ENCODE results near the gene NR1I2. TPM values are rescaled to one million over a fixed set of nuclear protein-coding genes. Genes with fewer than 3 reads are reported as not detected.

Gene NR1I2
- polyA plus RNA-seq, 2 of the 4 experiments (the other 2 are of a cell fraction) = not detected

DNA sequence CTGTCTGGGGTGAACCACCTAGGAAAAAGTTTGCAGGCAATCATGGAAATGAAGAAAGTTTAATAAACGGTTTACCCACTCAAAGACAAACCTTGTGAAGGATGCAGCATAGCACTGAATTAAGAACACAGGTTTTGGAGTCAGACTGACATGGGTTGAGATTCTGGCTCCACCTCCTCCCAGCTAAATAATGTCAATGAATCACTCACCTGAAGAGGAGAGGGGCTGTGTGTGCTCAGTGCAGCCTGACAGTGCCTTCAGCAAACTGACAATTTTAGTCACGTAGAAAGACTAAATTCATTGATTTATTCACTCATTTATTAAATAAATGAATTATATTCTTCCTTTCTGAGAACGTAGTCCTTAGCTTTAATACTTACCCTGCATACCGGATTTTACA is 18.9 kb downstream of the NR1I2 start:
- ChIA-PET POLR2A (no interaction called here), CTCF (interaction anchor here (0.6 kb wide), 1 partner anchor 614 kb away, joined by 3 read pairs; no protein-coding TSS in a partner anchor)
- Histone ChIP-seq H3K27ac (no peak overlapping the region), H3K4me1 (peaks cover 11% of the 10 kb centered on the region), H3K4me3 (no peak overlapping the region), H3K4me2 (no peak overlapping the region), H3K9me3 (no peaks in the 10 kb centered on the region)
- WGBS (ENCODE audit: missing lambda C conversion rate) = 52% methylated on average over 4 of the region's 4 CpGs
- no peak for DNase-seq (ENCODE audit: low read depth in 1 of 2, low spot score in 1 of 2)
- no peak for ATAC-seq
- TF ChIP-seq EHF (CRISPR knock-in tag; IDR thresholded peaks at IDR 0.05) (no peak), EHMT2 (IDR thresholded peaks at IDR 0.05; ENCODE audit: low read depth) (no peak), RARB (CRISPR knock-in tag; IDR thresholded peaks at IDR 0.05) (no peak), RCOR1 (IDR thresholded peaks at IDR 0.05; ENCODE audit: low read depth, low read length) (no peak), MAFK (IDR thresholded peaks at IDR 0.05; ENCODE audit: partially characterized antibody) (no peak), ZNF302 (CRISPR knock-in tag; IDR thresholded peaks at IDR 0.05) (no peak), CBX2 (IDR thresholded peaks at IDR 0.05; ENCODE audit: borderline replicate concordance, low read depth) (no peak), CBX8 (IDR thresholded peaks at IDR 0.05) (no peak), BHLHE40 (IDR thresholded peaks at IDR 0.05; ENCODE audit: low read depth, low read length) (no peak), EP300 (IDR thresholded peaks at IDR 0.05) (no peak), ZSCAN20 (CRISPR knock-in tag; IDR thresholded peaks at IDR 0.05) (no peak), MAZ (IDR thresholded peaks at IDR 0.05; ENCODE audit: borderline replicate concordance, low read depth, low read length) (no peak), SREBF2 (IDR thresholded peaks at IDR 0.05) (no peak), FOXS1 (CRISPR knock-in tag; IDR thresholded peaks at IDR 0.05) (no peak), HEYL (CRISPR knock-in tag; IDR thresholded peaks at IDR 0.05) (no peak), NR3C1 (IDR thresholded peaks at IDR 0.05) (no peak), RFX5 (IDR thresholded peaks at IDR 0.05) (no peak)
- no peak for FAIRE-seq

DNA sequence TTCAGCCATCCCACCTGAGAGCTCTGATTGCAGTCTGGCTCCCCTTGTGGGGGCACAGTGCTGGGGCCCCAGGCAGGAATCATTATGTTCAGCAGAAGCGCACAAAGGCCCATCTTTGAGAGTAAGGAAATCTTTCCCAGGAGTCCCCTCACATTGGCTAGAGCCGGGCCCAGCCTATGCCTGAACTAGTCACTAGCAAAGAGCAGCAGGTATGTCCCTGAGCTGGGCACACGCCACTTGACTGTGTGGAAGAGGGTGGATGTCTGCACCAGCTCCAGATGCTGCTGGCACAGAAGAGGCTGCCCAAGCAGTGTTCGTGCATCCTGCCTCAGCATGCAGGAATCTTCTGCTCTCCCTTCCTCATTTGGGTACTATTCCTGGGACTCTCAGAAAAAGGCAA is 26.3 kb downstream of the NR1I2 start:
- 93% methylated on average over 4 of the region's 4 CpGs for WGBS (ENCODE audit: missing lambda C conversion rate)
- no peaks in the 10 kb centered on the region for H3K9me3 ChIP-seq
- DNase-seq (ENCODE audit: low read depth in 1 of 2, low spot score in 1 of 2) (no peak), ATAC-seq (no peak), FAIRE-seq (no peak)
- ChIA-PET CTCF (interaction anchor here (1.1 to 1.3 kb wide), 2 partner anchors 9 to 15 kb away, joined by 3 read pairs; no protein-coding TSS in a partner anchor), POLR2A (no interaction called here)
- no peak overlapping the region for H3K4me3 ChIP-seq
- TF ChIP-seq TFCP2L1 (CRISPR knock-in tag; IDR thresholded peaks at IDR 0.05) = no peak
- TF ChIP-seq, protein P1, sequence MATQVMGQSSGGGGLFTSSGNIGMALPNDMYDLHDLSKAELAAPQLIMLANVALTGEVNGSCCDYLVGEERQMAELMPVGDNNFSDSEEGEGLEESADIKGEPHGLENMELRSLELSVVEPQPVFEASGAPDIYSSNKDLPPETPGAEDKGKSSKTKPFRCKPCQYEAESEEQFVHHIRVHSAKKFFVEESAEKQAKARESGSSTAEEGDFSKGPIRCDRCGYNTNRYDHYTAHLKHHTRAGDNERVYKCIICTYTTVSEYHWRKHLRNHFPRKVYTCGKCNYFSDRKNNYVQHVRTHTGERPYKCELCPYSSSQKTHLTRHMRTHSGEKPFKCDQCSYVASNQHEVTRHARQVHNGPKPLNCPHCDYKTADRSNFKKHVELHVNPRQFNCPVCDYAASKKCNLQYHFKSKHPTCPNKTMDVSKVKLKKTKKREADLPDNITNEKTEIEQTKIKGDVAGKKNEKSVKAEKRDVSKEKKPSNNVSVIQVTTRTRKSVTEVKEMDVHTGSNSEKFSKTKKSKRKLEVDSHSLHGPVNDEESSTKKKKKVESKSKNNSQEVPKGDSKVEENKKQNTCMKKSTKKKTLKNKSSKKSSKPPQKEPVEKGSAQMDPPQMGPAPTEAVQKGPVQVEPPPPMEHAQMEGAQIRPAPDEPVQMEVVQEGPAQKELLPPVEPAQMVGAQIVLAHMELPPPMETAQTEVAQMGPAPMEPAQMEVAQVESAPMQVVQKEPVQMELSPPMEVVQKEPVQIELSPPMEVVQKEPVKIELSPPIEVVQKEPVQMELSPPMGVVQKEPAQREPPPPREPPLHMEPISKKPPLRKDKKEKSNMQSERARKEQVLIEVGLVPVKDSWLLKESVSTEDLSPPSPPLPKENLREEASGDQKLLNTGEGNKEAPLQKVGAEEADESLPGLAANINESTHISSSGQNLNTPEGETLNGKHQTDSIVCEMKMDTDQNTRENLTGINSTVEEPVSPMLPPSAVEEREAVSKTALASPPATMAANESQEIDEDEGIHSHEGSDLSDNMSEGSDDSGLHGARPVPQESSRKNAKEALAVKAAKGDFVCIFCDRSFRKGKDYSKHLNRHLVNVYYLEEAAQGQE (IDR thresholded peaks at IDR 0.05) = no peak
- TF ChIP-seq, protein P2, sequence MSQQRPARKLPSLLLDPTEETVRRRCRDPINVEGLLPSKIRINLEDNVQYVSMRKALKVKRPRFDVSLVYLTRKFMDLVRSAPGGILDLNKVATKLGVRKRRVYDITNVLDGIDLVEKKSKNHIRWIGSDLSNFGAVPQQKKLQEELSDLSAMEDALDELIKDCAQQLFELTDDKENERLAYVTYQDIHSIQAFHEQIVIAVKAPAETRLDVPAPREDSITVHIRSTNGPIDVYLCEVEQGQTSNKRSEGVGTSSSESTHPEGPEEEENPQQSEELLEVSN (IDR thresholded peaks at IDR 0.05; ENCODE audit: borderline replicate concordance, low read depth) = no peak
- no peak for TF ChIP-seq FOXS1 (CRISPR knock-in tag; IDR thresholded peaks at IDR 0.05)
- TF ChIP-seq JUN (IDR thresholded peaks at IDR 0.05) = no peak
- TF ChIP-seq RARB (CRISPR knock-in tag; IDR thresholded peaks at IDR 0.05) = no peak
- no peak for TF ChIP-seq CHD2 (IDR thresholded peaks at IDR 0.05; ENCODE audit: low read length, partially characterized antibody)
- no peak for TF ChIP-seq POLR2A (IDR thresholded peaks at IDR 0.05; ENCODE audit: low read length)
- no peak for TF ChIP-seq HOXA7 (CRISPR knock-in tag; IDR thresholded peaks at IDR 0.05)
- no peak for TF ChIP-seq ZC3H11A (IDR thresholded peaks at IDR 0.05)
- no peak for TF ChIP-seq HEYL (CRISPR knock-in tag; IDR thresholded peaks at IDR 0.05)
- TF ChIP-seq CBX8 (IDR thresholded peaks at IDR 0.05) = no peak
- no peak for TF ChIP-seq KDM1A (IDR thresholded peaks at IDR 0.05; ENCODE audit: low read depth)
- TF ChIP-seq, protein P3, sequence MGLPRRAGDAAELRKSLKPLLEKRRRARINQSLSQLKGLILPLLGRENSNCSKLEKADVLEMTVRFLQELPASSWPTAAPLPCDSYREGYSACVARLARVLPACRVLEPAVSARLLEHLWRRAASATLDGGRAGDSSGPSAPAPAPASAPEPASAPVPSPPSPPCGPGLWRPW (IDR thresholded peaks at IDR 0.05) = no peak
- TF ChIP-seq JUNB (IDR thresholded peaks at IDR 0.05) = no peak
- no peak for TF ChIP-seq MYC (IDR thresholded peaks at IDR 0.05; ENCODE audit: borderline replicate concordance, low read length)
- TF ChIP-seq EHMT2 (IDR thresholded peaks at IDR 0.05; ENCODE audit: low read depth) = no peak
- TF ChIP-seq, protein P4, sequence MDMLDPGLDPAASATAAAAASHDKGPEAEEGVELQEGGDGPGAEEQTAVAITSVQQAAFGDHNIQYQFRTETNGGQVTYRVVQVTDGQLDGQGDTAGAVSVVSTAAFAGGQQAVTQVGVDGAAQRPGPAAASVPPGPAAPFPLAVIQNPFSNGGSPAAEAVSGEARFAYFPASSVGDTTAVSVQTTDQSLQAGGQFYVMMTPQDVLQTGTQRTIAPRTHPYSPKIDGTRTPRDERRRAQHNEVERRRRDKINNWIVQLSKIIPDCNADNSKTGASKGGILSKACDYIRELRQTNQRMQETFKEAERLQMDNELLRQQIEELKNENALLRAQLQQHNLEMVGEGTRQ (IDR thresholded peaks at IDR 0.05) = no peak
- TF ChIP-seq ZFP36 (IDR thresholded peaks at IDR 0.05; ENCODE audit: borderline replicate concordance, partially characterized antibody) = no peak
- no peak overlapping the region for H3K4me2 ChIP-seq
- H3K4me1 ChIP-seq = no peaks in the 10 kb centered on the region
- H3K27ac ChIP-seq = no peak overlapping the region

Measured in A549 (cell line).